SJSA1 (cell line): ENCODE results near the gene HSPA2. TPM values are rescaled to one million over a fixed set of nuclear protein-coding genes. Genes with fewer than 3 reads are reported as not detected.

Experiments
- DNase-seq, 2 experiments: peaks; one replicate each; pipeline ENCODE4 v3.0.0-alpha.2; 2015 to 2020; ENCODE audit warnings: low spot score in 2 of 2, low read depth in 1 of 2
- H3K27ac ChIP-seq: fragments of 250-450 bp; sonication (Bioruptor Pico); 2 replicates; pipeline ENCODE4 v1.5.1; 2020; ENCODE audit warnings: mild to moderate bottlenecking, moderate library complexity
- H3K27me3 ChIP-seq: fragments of 250-450 bp; sonication (Bioruptor Pico); replicated peaks from 2 replicates; pipeline ENCODE4 v1.5.1; 2020; ENCODE audit warnings: mild to moderate bottlenecking, moderate library complexity
- H3K36me3 ChIP-seq: fragments of 250-450 bp; sonication (Bioruptor Pico); 2 replicates; pipeline ENCODE4 v1.5.1; 2020; ENCODE audit warnings: mild to moderate bottlenecking
- H3K4me1 ChIP-seq: fragments of 250-450 bp; sonication (Bioruptor Pico); replicated peaks from 2 replicates; pipeline ENCODE4 v1.6.1; 2021; ENCODE audit warnings: mild to moderate bottlenecking
- H3K4me3 ChIP-seq: fragments of 250-450 bp; sonication (Bioruptor Pico); 2 replicates; pipeline ENCODE4 v1.5.1; 2020; ENCODE audit warnings: mild to moderate bottlenecking
- H3K9me3 ChIP-seq: fragments of 250-450 bp; sonication (Bioruptor Pico); replicated peaks from 2 replicates; pipeline ENCODE4 v1.5.1; 2020; ENCODE audit warnings: mild to moderate bottlenecking
- total RNA-seq: library from RNA; depleted of rRNA; stranded (reverse); fragments of >200 nt; shearing (Covaris generic); gene quantifications from 2 replicates; pipeline ENCODE4 v1.2.3, GENCODE V29; 2014; rRNA removed

Gene HSPA2
- total RNA-seq, 1 experiment from 2014 or later: 15.0 TPM

DNA sequence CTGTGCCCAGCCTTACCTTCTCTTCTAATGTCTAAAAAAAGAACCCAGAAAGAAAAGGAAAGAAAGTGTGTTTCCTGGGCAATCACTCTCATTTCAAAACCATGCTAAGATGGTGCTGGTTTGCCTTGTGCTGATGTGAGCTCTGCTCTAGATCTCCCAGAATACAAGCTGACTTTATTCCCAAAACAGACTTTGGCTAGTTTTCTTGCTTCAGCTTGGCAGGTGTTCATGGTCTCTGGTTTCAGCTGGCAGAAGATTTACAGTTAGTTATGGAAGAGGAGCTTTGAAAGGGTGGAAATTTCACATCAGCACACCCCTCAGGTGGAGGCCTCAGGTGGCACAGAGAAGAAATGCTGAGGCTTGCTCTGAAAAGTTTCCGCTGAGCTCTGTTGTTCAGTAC lies 43.6 kb downstream of the HSPA2 start:
- H3K9me3 ChIP-seq: no peaks in the 10 kb centered on the region
- H3K4me1 ChIP-seq: no peaks in the 10 kb centered on the region
- no peak overlapping the region for H3K27ac ChIP-seq
- DNase-seq: no peak
- no peaks in the 10 kb centered on the region for H3K27me3 ChIP-seq
- no peak overlapping the region for H3K4me3 ChIP-seq
- no peaks in the 10 kb centered on the region for H3K36me3 ChIP-seq

- H3K27me3 ChIP-seq: no peaks in the 10 kb centered on the region
- H3K27ac ChIP-seq: no peak overlapping the region
- H3K4me1 ChIP-seq: no peaks in the 10 kb centered on the region
- H3K36me3 ChIP-seq: no peaks in the 10 kb centered on the region
- DNase-seq: no peak
- H3K4me3 ChIP-seq: no peak overlapping the region
- H3K9me3 ChIP-seq: no peaks in the 10 kb centered on the region
Observed at GRCh38 chr14:64591809-64592208, 51.3 kb downstream of the HSPA2 start.

Other genes starting within 250 kb of the HSPA2 start
- gene ESR2, start 246.4 kb upstream of the HSPA2 start, total RNA-seq: 0.29 TPM in 1 of 2 replicates, not detected in the other
- gene MTHFD1, start 152.4 kb upstream of the HSPA2 start, total RNA-seq: 39.5 and 56.6 TPM in 2 replicates
- 7.3 and 8.3 TPM in 2 replicates for gene AKAP5, start 75.2 kb upstream of the HSPA2 start, total RNA-seq
- gene ZBTB25, start 36.9 kb upstream of the HSPA2 start, total RNA-seq: 1.5 and 2.2 TPM in 2 replicates
- 40.3 and 49.9 TPM in 2 replicates for gene ZBTB1, start 36.0 kb upstream of the HSPA2 start, total RNA-seq
- gene PPP1R36, start 9.2 kb downstream of the HSPA2 start, total RNA-seq: 0.29 TPM in 1 of 2 replicates, not detected in the other
- gene PLEKHG3, start 163.7 kb downstream of the HSPA2 start, total RNA-seq: 34.6 and 79.5 TPM in 2 replicates